Spinal cord (tissue), 10 donors: ENCODE results near the gene EOGT. TPM values are rescaled to one million over a fixed set of nuclear protein-coding genes. Genes with fewer than 3 reads are reported as not detected.

Experiments
- DNase-seq, 6 donors: peaks; one replicate each; pipeline versions ENCODE4 v3.0.0 to v3.0.0-alpha.2; 2013 to 2015; ENCODE audit warnings: low spot score in 6 of 6, low read depth in 4 of 6
- H3K27ac ChIP-seq: one replicate; pipeline ENCODE4 v1.5.1; 2013; ENCODE audit warnings: low read depth, low read length, control low read depth
- H3K27me3 ChIP-seq: one replicate; pipeline ENCODE4 v1.6.1; 2013; ENCODE audit warnings: low read length; ENCODE audit not compliant: control insufficient read depth, insufficient read depth
- H3K36me3 ChIP-seq: one replicate; pipeline ENCODE4 v1.6.1; 2013; ENCODE audit warnings: low read length; ENCODE audit not compliant: control insufficient read depth, insufficient read depth
- H3K4me1 ChIP-seq: one replicate; pipeline ENCODE4 v1.6.1; 2013; ENCODE audit warnings: low read length; ENCODE audit not compliant: control insufficient read depth, insufficient read depth
- H3K4me3 ChIP-seq: one replicate; pipeline ENCODE4 v1.5.1; 2013; ENCODE audit warnings: low read depth, low read length, control low read depth
- H3K9me3 ChIP-seq: one replicate; pipeline ENCODE4 v1.6.1; 2013; ENCODE audit warnings: low read length; ENCODE audit not compliant: control insufficient read depth, insufficient read depth
- WGBS: methylation state at CpG from one replicate; pipeline ENCODE4 v1.1.5; 2013; ENCODE audit warnings: missing lambda C conversion rate; ENCODE audit not compliant: insufficient coverage; 5-methylcytosine and 5-hydroxymethylcytosine counted together
- polyA plus RNA-seq, 2 donors: library from polyadenylated mRNA; unstranded; fragments of 120-200 nt; gene quantifications; one replicate each; pipeline ENCODE4 v1.2.1, GENCODE V29; 2013; ENCODE audit not compliant: insufficient read length in 2 of 2
- total RNA-seq, 2 donors: library from RNA; depleted of rRNA in 1 of 2; stranded (reverse); fragments of 120-200 nt in 1 of 2; fragments of >200 nt in 1 of 2; gene quantifications; one replicate each; pipeline versions ENCODE4 v1.2.3 to v1.2.4, GENCODE V29; 2013 to 2014
- donor health status: healthy.

The EOGT gene
- total and polyA plus RNA-seq, 4 donors = 7.6 to 19.3 (median 13.2) TPM

DNA sequence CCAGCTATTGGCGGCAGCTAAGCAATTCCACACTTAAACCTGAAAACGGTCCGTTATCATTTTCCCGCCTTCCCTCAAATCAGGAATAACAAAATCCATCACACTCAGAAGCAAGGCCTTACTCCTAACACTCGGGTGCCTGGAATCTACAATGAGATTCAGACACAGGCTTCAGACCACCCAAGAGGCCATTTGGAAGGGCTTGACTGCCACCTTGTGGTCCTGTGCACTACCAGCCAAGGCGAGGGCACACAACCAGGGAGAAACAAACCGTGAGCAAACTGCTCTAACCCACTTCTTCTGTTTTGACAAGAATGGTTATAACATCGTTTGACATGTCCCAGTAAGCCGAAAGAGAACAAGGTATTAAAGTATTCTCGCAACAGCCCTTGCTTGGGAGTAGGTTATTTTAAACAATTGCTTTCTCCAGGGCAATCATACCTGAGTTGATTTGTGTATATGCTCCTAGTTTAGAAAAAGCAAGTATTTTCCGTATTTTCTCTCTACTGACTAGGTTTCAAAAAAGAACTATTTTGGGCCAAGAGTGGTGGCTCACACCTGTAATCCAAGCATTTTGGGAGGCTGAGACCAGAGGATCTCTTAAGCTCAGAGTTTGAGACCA lies 41.0 kb downstream of the EOGT start:
- Histone ChIP-seq H3K27me3 (no peaks in the 10 kb centered on the region), H3K4me3 (no peak overlapping the region), H3K4me1 (no peaks in the 10 kb centered on the region), H3K27ac (no peak overlapping the region), H3K9me3 (no peaks in the 10 kb centered on the region), H3K36me3 (peaks cover 5% of the 10 kb centered on the region)
- peak; percentile 33 to 94 (median 60) for DNase-seq
- 14% methylated on average over 10 of the region's 11 CpGs for WGBS

DNA sequence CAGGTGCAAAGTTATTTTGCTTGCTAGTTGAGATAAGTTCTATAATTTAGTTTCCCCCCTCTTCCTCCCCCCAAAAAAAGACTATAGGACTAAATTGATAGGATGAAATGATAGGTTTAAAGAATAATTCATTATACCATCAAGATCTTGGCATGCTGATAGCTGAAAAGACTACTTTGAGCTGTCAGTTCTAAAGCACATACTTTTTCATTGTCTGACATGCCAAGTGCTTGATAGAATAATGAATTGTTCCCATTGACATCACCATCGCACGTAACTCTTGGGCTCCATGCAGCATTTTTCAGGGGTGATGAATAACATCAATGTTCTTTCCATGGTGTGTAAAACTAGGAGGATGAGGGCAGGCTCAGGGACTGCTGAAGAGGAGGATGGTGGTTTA lies 48.8 kb downstream of the EOGT start:
- no peaks in the 10 kb centered on the region for H3K9me3 ChIP-seq
- DNase-seq = no peak
- H3K36me3 ChIP-seq = no peaks in the 10 kb centered on the region
- H3K27ac ChIP-seq = no peak overlapping the region
- no peaks in the 10 kb centered on the region for H3K4me1 ChIP-seq
- WGBS = 90% methylated on average over 2 of the region's 2 CpGs
- no peak overlapping the region for H3K4me3 ChIP-seq
- H3K27me3 ChIP-seq = no peaks in the 10 kb centered on the region

DNA sequence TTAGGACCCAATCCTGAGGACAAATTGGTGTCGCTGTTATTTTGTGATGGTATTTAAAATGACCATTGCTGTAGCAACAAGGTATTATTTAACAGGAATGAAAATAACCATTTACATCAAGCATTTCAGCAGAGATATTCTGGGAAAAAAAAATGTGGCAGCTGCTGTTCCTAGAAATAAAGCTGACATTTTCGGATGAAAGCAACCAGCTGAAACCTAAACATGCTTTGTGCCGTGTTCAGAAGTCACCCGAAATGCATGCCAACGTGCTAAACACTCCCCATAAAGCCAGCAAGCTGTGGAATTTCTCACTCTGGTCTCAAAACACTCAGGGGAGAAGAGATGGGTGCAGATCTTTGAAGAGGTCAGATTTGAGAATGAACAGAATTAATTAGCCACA lies 49.6 kb downstream of the EOGT start:
- H3K4me1 ChIP-seq = no peaks in the 10 kb centered on the region
- H3K27ac ChIP-seq = no peak overlapping the region
- peak in 2 of 6 donors; percentile 34 to 59 for DNase-seq
- no peaks in the 10 kb centered on the region for H3K36me3 ChIP-seq
- no peaks in the 10 kb centered on the region for H3K9me3 ChIP-seq
- no peak overlapping the region for H3K4me3 ChIP-seq
- WGBS = 66% methylated on average over 3 of the region's 5 CpGs
- H3K27me3 ChIP-seq = no peaks in the 10 kb centered on the region

DNA sequence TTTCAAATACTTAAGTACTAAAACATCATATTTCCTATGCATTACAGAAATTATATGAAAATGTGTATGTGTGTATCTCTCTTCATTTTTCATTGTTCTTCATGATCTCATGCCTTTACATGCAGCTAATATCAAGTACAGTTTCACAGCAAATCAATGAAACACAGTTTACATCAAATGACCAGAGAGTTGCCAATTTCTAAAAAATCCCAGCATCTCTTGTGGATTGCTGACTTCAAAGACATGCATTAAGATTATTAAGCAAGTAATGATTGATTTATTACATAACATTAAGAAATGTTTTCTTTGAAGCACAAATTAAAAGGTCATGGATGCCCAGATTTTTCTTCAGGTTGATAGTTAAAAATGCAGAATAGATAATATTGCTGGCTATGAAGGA lies 50.1 kb downstream of the EOGT start:
- H3K27me3 ChIP-seq = no peaks in the 10 kb centered on the region
- DNase-seq = peak in 1 of 6 donors; percentile 21
- H3K27ac ChIP-seq = no peak overlapping the region
- no peaks in the 10 kb centered on the region for H3K36me3 ChIP-seq
- H3K9me3 ChIP-seq = no peaks in the 10 kb centered on the region
- H3K4me1 ChIP-seq = no peaks in the 10 kb centered on the region
- no peak overlapping the region for H3K4me3 ChIP-seq

DNA sequence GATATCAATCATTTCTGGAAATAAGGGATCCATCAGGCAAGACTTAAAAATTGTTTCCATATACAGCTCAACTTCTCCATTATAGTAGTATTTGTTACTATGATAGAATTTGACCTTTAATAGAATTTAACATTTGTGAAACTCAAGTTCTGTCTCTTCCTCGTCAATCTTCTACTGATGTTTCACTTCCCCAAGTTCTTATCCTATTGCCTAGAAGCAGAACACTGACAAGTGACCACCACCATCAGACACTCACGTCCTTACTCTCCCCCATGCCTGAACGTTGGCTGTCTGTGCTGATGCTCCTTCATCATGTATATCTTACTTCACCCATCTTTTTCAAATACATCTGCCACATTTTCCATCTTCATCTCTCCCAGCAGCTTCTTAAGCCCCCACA lies 54.6 kb downstream of the EOGT start:
- Histone ChIP-seq H3K4me3 (no peak overlapping the region), H3K4me1 (no peaks in the 10 kb centered on the region), H3K27me3 (no peaks in the 10 kb centered on the region), H3K27ac (no peak overlapping the region), H3K36me3 (no peaks in the 10 kb centered on the region), H3K9me3 (no peaks in the 10 kb centered on the region)
- WGBS = 82% methylated on average over 2 of the region's 3 CpGs
- no peak for DNase-seq

DNA sequence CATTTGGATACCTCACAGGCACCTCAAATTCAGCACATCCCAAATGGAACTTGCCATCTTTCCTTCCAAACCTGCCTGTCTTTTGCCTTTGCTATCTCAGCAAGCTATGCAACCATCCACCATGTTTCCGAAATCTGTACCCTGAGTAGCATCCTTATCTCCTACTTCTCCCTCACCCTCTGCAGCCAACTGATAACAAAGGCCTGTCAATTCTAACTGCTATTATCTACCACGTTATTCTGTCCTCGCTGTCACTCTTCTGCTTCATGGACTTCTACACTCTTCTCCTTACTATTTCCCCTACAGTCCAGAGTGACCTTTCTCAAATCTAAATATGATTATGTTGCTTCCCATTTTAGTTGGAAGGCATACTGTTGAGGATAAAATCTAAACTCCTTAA lies 55.6 kb downstream of the EOGT start:
- Histone ChIP-seq H3K36me3 (no peaks in the 10 kb centered on the region), H3K27me3 (no peaks in the 10 kb centered on the region), H3K4me1 (no peaks in the 10 kb centered on the region), H3K27ac (no peak overlapping the region), H3K9me3 (no peaks in the 10 kb centered on the region), H3K4me3 (no peak overlapping the region)
- no peak for DNase-seq
- WGBS = 81% methylated on average over 2 of the region's 3 CpGs

DNA sequence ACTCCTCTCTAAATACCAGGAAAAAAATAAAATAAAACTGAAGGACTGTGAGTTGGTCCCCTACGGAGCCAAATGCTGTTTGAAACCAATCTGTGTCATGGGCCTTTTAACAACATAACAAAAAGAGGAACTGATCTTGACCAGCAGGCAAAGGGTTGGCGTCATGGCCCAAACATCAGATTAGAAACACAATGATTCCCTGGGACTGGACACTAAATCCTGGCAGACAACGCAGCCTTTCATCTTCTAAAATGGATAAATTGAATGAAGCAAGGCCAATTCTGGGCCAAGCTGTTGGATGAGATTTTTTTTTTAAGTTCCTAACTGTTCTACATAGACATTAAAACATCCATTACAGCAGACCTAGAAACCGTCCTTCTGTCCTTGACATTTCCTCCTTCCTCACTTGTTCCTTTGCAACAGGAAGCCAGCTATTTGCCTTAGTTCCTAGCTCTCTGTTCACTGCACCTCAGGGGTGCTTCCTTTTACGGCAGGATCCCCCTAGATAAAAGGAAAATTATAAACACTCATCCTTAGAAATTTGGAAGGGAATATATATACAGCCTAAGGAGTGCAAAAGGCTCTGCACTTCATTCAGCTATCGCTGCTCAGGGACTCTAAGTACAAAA lies 59.6 kb downstream of the EOGT start:
- Histone ChIP-seq H3K9me3 (no peaks in the 10 kb centered on the region), H3K36me3 (no peaks in the 10 kb centered on the region), H3K27me3 (no peaks in the 10 kb centered on the region), H3K27ac (no peak overlapping the region), H3K4me3 (no peak overlapping the region), H3K4me1 (no peaks in the 10 kb centered on the region)
- peak in 2 of 6 donors; percentile 7 to 17 for DNase-seq
- WGBS = 41% methylated on average over 4 of the region's 6 CpGs

DNA sequence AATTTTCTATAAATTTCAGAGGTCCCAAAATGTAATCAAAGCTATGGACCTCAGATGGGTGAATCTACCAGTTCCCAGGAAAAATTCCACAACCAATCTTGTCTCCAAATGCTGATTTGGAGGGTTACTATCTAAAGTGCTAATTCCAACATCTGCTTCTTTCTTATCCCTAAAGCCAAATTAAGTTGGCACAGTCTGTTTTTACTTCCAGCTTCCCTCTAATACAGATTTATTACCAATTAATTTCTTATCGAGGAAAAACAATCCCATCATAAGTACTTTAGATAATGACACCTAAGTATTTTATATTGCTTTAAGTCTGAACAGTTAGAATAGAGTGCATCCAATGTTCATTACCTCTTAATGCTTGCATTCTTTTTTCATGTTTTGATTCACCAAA lies 68.3 kb downstream of the EOGT start:
- Histone ChIP-seq H3K27ac (no peak overlapping the region), H3K9me3 (no peaks in the 10 kb centered on the region), H3K4me1 (no peaks in the 10 kb centered on the region), H3K27me3 (no peaks in the 10 kb centered on the region), H3K4me3 (no peak overlapping the region), H3K36me3 (no peaks in the 10 kb centered on the region)
- no CpG with 5 or more reads among the region's 1 CpG for WGBS
- peak in 1 of 6 donors; percentile 69 for DNase-seq

DNA sequence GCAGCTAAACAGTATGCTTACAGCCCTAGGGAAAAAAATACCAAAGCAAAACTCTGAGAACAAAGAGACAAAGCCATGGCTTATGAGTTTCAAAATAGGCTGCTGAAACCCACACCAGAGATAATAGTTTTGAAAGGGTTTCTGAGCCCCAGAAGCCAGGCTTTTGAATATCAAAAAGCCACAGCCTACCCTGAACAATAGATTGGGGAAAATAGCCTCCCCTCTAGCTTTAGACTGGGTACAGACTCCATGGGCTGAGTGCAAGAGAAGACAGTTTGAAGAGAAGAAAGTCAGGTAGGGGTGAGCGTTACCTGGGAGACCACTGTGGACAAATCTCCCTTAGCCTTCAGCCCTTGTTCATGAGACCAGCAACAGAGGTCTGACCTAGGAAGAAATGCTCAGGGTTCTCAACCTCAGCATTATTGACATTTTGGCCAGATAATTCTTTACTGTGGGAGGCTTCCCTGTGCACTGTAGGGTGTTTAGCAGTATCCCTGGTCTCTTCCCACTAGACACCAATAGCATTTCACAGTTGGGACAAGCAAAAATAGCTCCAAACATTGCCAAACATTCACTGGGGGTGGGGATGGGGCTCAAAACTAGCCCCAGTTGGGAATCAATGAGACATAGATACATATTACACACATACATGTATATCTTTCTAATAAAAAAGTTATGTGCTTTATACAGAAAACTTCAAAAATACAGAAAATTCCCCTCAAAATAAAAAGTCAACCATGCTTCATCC lies 69.6 kb downstream of the EOGT start:
- Histone ChIP-seq H3K27ac (no peak overlapping the region), H3K27me3 (no peaks in the 10 kb centered on the region), H3K36me3 (no peaks in the 10 kb centered on the region), H3K4me1 (no peaks in the 10 kb centered on the region), H3K4me3 (no peak overlapping the region), H3K9me3 (no peaks in the 10 kb centered on the region)
- WGBS = 80% methylated on average over 1 of the region's 1 CpG
- DNase-seq = no peak

DNA sequence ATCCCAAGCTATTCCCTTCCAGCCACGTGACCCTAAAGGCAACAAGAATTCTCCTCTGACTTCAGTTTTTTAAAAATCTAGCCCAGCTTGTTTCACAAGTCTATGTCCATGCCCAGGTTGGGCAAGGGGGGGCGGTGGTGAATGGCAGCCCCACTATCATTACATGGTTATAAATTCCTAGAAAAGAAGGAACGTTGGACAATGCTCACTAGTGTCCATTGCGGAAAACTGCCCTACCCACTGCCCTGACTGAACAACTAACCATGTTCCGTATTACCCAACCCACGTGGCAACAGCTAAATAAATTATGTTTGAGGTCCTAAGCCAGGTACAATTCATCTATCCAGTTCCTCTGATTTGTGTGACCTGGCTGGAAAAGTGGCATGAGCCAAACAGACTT lies 72.4 kb downstream of the EOGT start:
- no peak for DNase-seq
- WGBS = 83% methylated on average over 1 of the region's 6 CpGs
- Histone ChIP-seq H3K4me1 (no peaks in the 10 kb centered on the region), H3K4me3 (no peak overlapping the region), H3K27me3 (peaks cover 3% of the 10 kb centered on the region), H3K27ac (no peak overlapping the region), H3K36me3 (no peaks in the 10 kb centered on the region), H3K9me3 (no peaks in the 10 kb centered on the region)
